SK-N-SH (cell line): Measurements from ENCODE around the gene SEMA6C. TPM values are rescaled to one million over a fixed set of nuclear protein-coding genes. Genes with fewer than 3 reads are reported as not detected.
A peak's percentile ranks its signal among the peaks of the same experiment; 100 is the strongest.

Experiments used
- CTCF ChIA-PET: fragments of 300-600, 350-600 bp; formaldehyde crosslinking; extraction: SDS; loops from one replicate; lab custom pipeline; 2021; lab: Yijun Ruan, JAX
- POLR2A ChIA-PET: fragments of 350-600 bp; sonication (Branson Sonifier 250); formaldehyde crosslinking; extraction: SDS; loops from one replicate; lab custom pipeline; 2020; ENCODE audit warnings: antibody characterized with exemption, inconsistent platforms; lab: Yijun Ruan, JAX
- DNase-seq: peaks from one replicate; pipeline ENCODE4 v3.0.0; 2012
- H2AFZ ChIP-seq: fragments of 200-600 bp; sonication (generic); 2 replicates; pipeline ENCODE4 v1.8.1; 2016; ENCODE audit warnings: antibody characterized with exemption, mild to moderate bottlenecking, low read depth
- H3F3A ChIP-seq: fragments of 200-600 bp; sonication (generic); replicated peaks from 2 replicates; pipeline ENCODE3; 2016; ENCODE audit warnings: antibody characterized with exemption, mild to moderate bottlenecking; ENCODE audit not compliant: insufficient read depth
- H3K27ac ChIP-seq, 2 experiments: fragments of 200-500 bp in 1 of 2; fragments of 200-600 bp in 1 of 2; sonication (Bioruptor generic) in 1 of 2; sonication (generic), shearing (Covaris generic) in 1 of 2; 2 replicates each; pipeline versions ENCODE4 v1.5.1 to v1.6.1; 2014 to 2016; ENCODE audit warnings: low read depth in 2 of 2, inconsistent platforms in 1 of 2, low read length in 1 of 2, mild to moderate bottlenecking in 1 of 2, mixed read lengths in 1 of 2
- H3K27me3 ChIP-seq: fragments of 200-600 bp; sonication (generic), shearing (Covaris generic); 2 replicates; pipeline ENCODE4 v1.6.1; 2016; ENCODE audit warnings: mixed run types; ENCODE audit not compliant: insufficient read depth
- H3K36me3 ChIP-seq, 2 experiments: fragments of 200-500 bp in 1 of 2; fragments of 200-600 bp in 1 of 2; sonication (Bioruptor generic) in 1 of 2; sonication (generic) in 1 of 2; replicated peaks in 1 of 2; 2 replicates each; pipeline versions ENCODE3 to v1.5.1; 2014 to 2016; ENCODE audit warnings: low read length in 1 of 2, mild to moderate bottlenecking in 1 of 2; ENCODE audit not compliant: insufficient read depth in 2 of 2, control insufficient read depth in 1 of 2
- H3K4me1 ChIP-seq, 2 experiments: fragments of 200-500 bp in 1 of 2; fragments of 200-600 bp in 1 of 2; sonication (Bioruptor generic) in 1 of 2; sonication (generic), shearing (Covaris generic) in 1 of 2; 2 replicates each; pipeline versions ENCODE4 v1.5.1 to v1.6.1; 2014 to 2016; ENCODE audit warnings: low read depth in 1 of 2, low read length in 1 of 2, mixed run types in 1 of 2; ENCODE audit not compliant: insufficient read depth in 2 of 2, control insufficient read depth in 1 of 2
- H3K4me2 ChIP-seq: fragments of 200-600 bp; sonication (generic), shearing (Covaris generic); 2 replicates; pipeline ENCODE4 v1.6.1; 2017; ENCODE audit warnings: mixed run types
- H3K4me3 ChIP-seq, 2 experiments: fragments of 200-500 bp in 1 of 2; fragments of 200-600 bp in 1 of 2; sonication (Bioruptor generic) in 1 of 2; sonication (generic), shearing (Covaris generic) in 1 of 2; 2 replicates each; pipeline versions ENCODE4 v1.5.1 to v1.8.1; 2014 to 2016; ENCODE audit warnings: low read depth in 2 of 2, inconsistent platforms in 1 of 2, low read length in 1 of 2, mild to moderate bottlenecking in 1 of 2, mixed read lengths in 1 of 2, moderate library complexity in 1 of 2
- H3K79me2 ChIP-seq: fragments of 200-600 bp; sonication (generic); 2 replicates; pipeline ENCODE4 v1.8.1; 2017; ENCODE audit warnings: mild to moderate bottlenecking; ENCODE audit not compliant: insufficient read depth
- H3K9ac ChIP-seq: fragments of 200-600 bp; sonication (generic); 2 replicates; pipeline ENCODE4 v1.6.1; 2017; ENCODE audit warnings: mixed run types
- H3K9me2 ChIP-seq: fragments of 200-600 bp; sonication (generic); 2 replicates; pipeline ENCODE4 v1.6.1; 2017; ENCODE audit warnings: mixed run types
- H3K9me3 ChIP-seq: fragments of 200-600 bp; sonication (generic); 2 replicates; pipeline ENCODE4 v1.6.1; 2017; ENCODE audit warnings: mixed run types, mild to moderate bottlenecking, moderate library complexity
- H4K20me1 ChIP-seq: fragments of 200-600 bp; sonication (generic); 2 replicates; pipeline ENCODE4 v1.6.1; 2017; ENCODE audit warnings: mild to moderate bottlenecking, mixed run types; ENCODE audit not compliant: insufficient read depth
- GATA2 ChIP-seq: sonication (generic); formaldehyde crosslinking; IDR thresholded peaks from 2 replicates; pipeline ENCODE4 v1.5.0; 2020; ENCODE audit warnings: mild to moderate bottlenecking, missing genetic modification reagents
- MXI1 ChIP-seq: IDR thresholded peaks from 2 replicates; pipeline ENCODE4 v1.6.1; 2012; ENCODE audit warnings: mild to moderate bottlenecking, low read depth, low read length, improper control_type of control experiment
- RCOR1 ChIP-seq: fragments of 150-350 bp; IDR thresholded peaks from 2 replicates; pipeline ENCODE4 v1.6.1; 2017; ENCODE audit warnings: antibody characterized with exemption, low read length
- RXRA ChIP-seq: IDR thresholded peaks from 2 replicates; pipeline ENCODE4 v1.4.0; 2012; ENCODE audit warnings: low read depth, mild to moderate bottlenecking, borderline replicate concordance
- TAF1 ChIP-seq: IDR thresholded peaks from 2 replicates; pipeline ENCODE4 v1.6.1; 2012; ENCODE audit warnings: low read depth, mild to moderate bottlenecking, low read length, moderate library complexity, borderline replicate concordance
- YY1 ChIP-seq: IDR thresholded peaks from 2 replicates; pipeline ENCODE4 v1.4.0; 2012; ENCODE audit warnings: low read depth, mild to moderate bottlenecking
- WGBS: methylation state at CpG from one replicate; pipeline ENCODE4 v1.1.6; 2017; ENCODE audit warnings: low lambda C conversion rate; 5-methylcytosine and 5-hydroxymethylcytosine counted together
- polyA plus RNA-seq, 3 experiments: library from polyadenylated mRNA; depleted of rRNA; stranded (reverse); fragments of >200 nt; gene quantifications; 2 replicates each; pipeline ENCODE4 v1.2.3, GENCODE V29; 2012
- TF ChIP-seq, protein P1 (sequence below): IDR thresholded peaks from 2 replicates; pipeline ENCODE4 v1.6.1; 2012; ENCODE audit warnings: mild to moderate bottlenecking, low read depth, low read length, moderate library complexity

SEMA6C gene
- polyA plus RNA-seq, 1 of the 3 experiments (the other 2 are of a cell fraction) = 4.0 TPM

DNA sequence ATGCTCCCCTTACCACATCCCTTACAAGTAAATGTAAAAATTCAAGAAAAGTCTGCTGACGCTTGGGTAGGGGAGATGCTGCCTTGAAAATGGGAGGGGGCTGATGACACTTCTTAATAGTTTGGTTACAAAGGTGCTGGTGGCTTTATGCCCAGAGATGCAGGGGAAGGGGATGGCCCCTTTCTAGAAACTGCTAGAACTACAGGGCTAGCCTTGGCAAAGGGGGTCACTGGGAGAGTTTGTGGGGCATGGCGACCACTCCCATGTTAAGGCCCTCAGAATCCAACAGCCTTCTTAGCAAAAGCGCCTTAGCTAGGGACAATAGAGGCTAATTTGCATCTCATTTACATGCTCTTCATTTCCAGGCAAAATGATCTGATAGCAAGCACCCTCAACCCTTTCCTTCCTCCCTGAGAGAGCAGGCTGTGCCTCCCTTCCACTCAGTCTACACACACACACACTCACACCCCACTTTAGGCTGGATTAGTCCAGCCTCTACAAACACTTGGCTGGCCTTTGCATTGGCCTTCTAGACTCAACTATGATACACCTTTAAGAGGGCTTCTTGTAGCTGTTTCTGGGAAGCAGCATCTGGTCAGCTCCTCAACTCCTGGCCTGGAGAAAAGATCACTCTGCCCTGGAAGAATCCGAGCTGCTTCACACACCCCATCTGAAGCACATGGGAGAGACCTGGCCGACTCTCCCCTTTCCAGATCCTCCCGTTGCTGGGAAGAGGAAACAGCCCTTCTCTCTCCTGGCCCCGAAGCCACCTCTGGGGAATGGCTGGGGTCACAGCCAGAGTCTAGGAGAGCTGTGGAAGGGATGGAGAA is 1.7 kb downstream of the SEMA6C start:
- H3K4me1 ChIP-seq = peaks cover 0 to 21% of the 10 kb centered on the region in 2 experiments; a peak in 1 of 4 replicates
- peak; percentile 26 for DNase-seq
- no peaks in the 10 kb centered on the region for H3K36me3 ChIP-seq
- H2AFZ ChIP-seq = no peak overlapping the region
- H3F3A ChIP-seq = no peaks in the 10 kb centered on the region
- no peaks in the 10 kb centered on the region for H4K20me1 ChIP-seq
- no peaks in the 10 kb centered on the region for H3K79me2 ChIP-seq
- TF ChIP-seq, protein P1, sequence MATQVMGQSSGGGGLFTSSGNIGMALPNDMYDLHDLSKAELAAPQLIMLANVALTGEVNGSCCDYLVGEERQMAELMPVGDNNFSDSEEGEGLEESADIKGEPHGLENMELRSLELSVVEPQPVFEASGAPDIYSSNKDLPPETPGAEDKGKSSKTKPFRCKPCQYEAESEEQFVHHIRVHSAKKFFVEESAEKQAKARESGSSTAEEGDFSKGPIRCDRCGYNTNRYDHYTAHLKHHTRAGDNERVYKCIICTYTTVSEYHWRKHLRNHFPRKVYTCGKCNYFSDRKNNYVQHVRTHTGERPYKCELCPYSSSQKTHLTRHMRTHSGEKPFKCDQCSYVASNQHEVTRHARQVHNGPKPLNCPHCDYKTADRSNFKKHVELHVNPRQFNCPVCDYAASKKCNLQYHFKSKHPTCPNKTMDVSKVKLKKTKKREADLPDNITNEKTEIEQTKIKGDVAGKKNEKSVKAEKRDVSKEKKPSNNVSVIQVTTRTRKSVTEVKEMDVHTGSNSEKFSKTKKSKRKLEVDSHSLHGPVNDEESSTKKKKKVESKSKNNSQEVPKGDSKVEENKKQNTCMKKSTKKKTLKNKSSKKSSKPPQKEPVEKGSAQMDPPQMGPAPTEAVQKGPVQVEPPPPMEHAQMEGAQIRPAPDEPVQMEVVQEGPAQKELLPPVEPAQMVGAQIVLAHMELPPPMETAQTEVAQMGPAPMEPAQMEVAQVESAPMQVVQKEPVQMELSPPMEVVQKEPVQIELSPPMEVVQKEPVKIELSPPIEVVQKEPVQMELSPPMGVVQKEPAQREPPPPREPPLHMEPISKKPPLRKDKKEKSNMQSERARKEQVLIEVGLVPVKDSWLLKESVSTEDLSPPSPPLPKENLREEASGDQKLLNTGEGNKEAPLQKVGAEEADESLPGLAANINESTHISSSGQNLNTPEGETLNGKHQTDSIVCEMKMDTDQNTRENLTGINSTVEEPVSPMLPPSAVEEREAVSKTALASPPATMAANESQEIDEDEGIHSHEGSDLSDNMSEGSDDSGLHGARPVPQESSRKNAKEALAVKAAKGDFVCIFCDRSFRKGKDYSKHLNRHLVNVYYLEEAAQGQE = peak; percentile 37; the same call in 1 of the 2 replicates
- TF ChIP-seq YY1 = no peak
- no peaks in the 10 kb centered on the region for H3K27me3 ChIP-seq
- POLR2A ChIA-PET = interaction anchor here (0.6 kb wide), 1 partner anchor 141 kb away, joined by 4 read pairs; no protein-coding TSS in a partner anchor
- no peaks in the 10 kb centered on the region for H3K9me3 ChIP-seq
- no peak overlapping the region for H3K9ac ChIP-seq
- H3K4me3 ChIP-seq = no peak overlapping the region; a peak in 1 of 4 replicates
- WGBS = 98% methylated on average over 6 of the region's 7 CpGs
- no peak overlapping the region for H3K27ac ChIP-seq
- H3K9me2 ChIP-seq = no peaks in the 10 kb centered on the region
- CTCF ChIA-PET = interaction anchor here (1.1 to 6.8 kb wide), 3 partner anchors 11 to 97 kb away, joined by 4 to 40 read pairs (median 11); partner anchors contain the start of genes C1orf56 and TNFAIP8L2
- peak overlapping the region; percentile 98; the same call in 1 of the 2 replicates for H3K4me2 ChIP-seq

DNA sequence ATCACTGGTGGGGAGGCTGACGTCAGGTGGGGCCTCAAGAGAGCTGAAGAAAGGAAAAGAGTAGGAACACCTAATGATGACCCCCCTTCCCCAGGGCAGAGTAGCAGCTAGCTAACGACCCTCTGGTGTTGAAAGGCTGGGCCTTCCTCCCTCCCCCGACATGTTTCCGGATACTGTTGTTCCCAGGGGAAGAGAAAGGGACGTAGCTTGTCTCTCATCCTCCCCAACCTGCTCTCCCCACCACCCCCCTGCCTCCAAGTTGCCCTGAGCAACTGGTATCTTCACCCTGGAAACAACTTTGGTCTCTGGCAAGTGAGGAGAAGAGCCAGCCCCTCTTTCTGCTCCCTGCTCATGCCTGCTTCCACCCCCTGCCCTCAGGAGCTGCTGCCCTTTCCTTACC is 2.4 kb downstream of the SEMA6C start:
- ChIA-PET CTCF (interaction anchor here (1.1 to 6.8 kb wide), 4 partner anchors 12 to 119 kb away, joined by 4 to 40 read pairs (median 8); partner anchors contain the start of genes C1orf56 and TNFAIP8L2), POLR2A (no interaction called here)
- Histone ChIP-seq H4K20me1 (no peaks in the 10 kb centered on the region), H3K27ac (no peak overlapping the region), H3F3A (no peaks in the 10 kb centered on the region), H3K36me3 (no peaks in the 10 kb centered on the region), H3K4me2 (no peak overlapping the region), H3K9ac (no peak overlapping the region), H3K4me1 (peaks cover 0 to 21% of the 10 kb centered on the region in 2 experiments; a peak in 1 of 4 replicates), H3K9me2 (no peaks in the 10 kb centered on the region), H3K4me3 (no peak overlapping the region), H3K27me3 (no peaks in the 10 kb centered on the region), H2AFZ (no peak overlapping the region), H3K79me2 (no peaks in the 10 kb centered on the region), H3K9me3 (no peaks in the 10 kb centered on the region)
- TF ChIP-seq TAF1 (no peak), RCOR1 (no peak), GATA2 (CRISPR knock-in tag) (no peak), MXI1 (no peak), RXRA (no peak)
- 83% methylated on average over 5 of the region's 5 CpGs for WGBS
- DNase-seq = peak; percentile 13
